Stimulated activated CD4-positive, alpha-beta T cell treated with anti-CD3 and anti-CD28 coated beads, Interleukin-15, amount 100 ng/mL, for 48 hours (primary cell): Measurements from ENCODE around the gene TOP2A.
A peak's percentile ranks its signal among the peaks of the same experiment; 100 is the strongest.

ENCODE experiments used
- DNase-seq, 2 donors: peaks; one replicate each; pipeline ENCODE4 v3.0.0-alpha.2; 2020; ENCODE audit warnings: low read depth in 2 of 2

Gene TOP2A

GRCh38 chr17:40358323-40359038 is 59.2 kb downstream of the TOP2A start:
- peak; percentile 76 to 85 for DNase-seq

GRCh38 chr17:40356990-40357881 is 60.5 kb downstream of the TOP2A start:
- DNase-seq = no peak

- no peak for DNase-seq
Observed at GRCh38 chr17:40355804-40356758, 61.6 kb downstream of the TOP2A start.

- peak; percentile 38 to 73 for DNase-seq
Observed at GRCh38 chr17:40355123-40355803, 62.4 kb downstream of the TOP2A start.

- no peak for DNase-seq
Observed at GRCh38 chr17:40354221-40355122, 63.2 kb downstream of the TOP2A start.

- DNase-seq = no peak
Observed at GRCh38 chr17:40352779-40353394, 64.8 kb downstream of the TOP2A start.

GRCh38 chr17:40352237-40352778 is 65.4 kb downstream of the TOP2A start:
- DNase-seq = no peak

GRCh38 chr17:40351359-40352236 is 66.1 kb downstream of the TOP2A start:
- no peak for DNase-seq

- DNase-seq = no peak
Observed at GRCh38 chr17:40350689-40351358, 66.9 kb downstream of the TOP2A start.

GRCh38 chr17:40349895-40350688 is 67.6 kb downstream of the TOP2A start:
- DNase-seq = no peak

- DNase-seq = no peak
Observed at GRCh38 chr17:40349477-40349894, 68.2 kb downstream of the TOP2A start.

GRCh38 chr17:40348562-40349476 is 68.9 kb downstream of the TOP2A start:
- DNase-seq = no peak

GRCh38 chr17:40348136-40348504 is 69.6 kb downstream of the TOP2A start:
- no peak for DNase-seq

- no peak for DNase-seq
Observed at GRCh38 chr17:40347319-40348135, 70.2 kb downstream of the TOP2A start.

GRCh38 chr17:40346765-40347158 is 70.9 kb downstream of the TOP2A start:
- no peak for DNase-seq
